ENCODE data around the gene EPN1.
"Not testable (repeated sequence)": the region's sequence is repeated elsewhere in the genome, so short reads cannot be mapped to it uniquely, and the experiment has no call there.

The EPN1 gene

GRCh38 chr19:55730378-55730777, 55.4 kb downstream of the EPN1 start:
- DNase-seq, result not testable (repeated sequence)

GRCh38 chr19:55738302-55738701, 63.3 kb downstream of the EPN1 start, which contains the start of gene NLRP9:
Gene NLRP9, minus strand, starts transcription at chr19:55738402. Its CDS starts 28 bp downstream, at chr19:55738374.
- DNase-seq, result no peak

- DNase-seq, result no peak
Measured at GRCh38 chr19:55750715-55751114, 75.7 kb downstream of the EPN1 start.

- DNase-seq, result no peak
Measured at GRCh38 chr19:55753401-55753800, 78.4 kb downstream of the EPN1 start.

GRCh38 chr19:55756808-55757207, 81.8 kb downstream of the EPN1 start:
- not testable (repeated sequence) for DNase-seq

GRCh38 chr19:55758797-55759196, 83.8 kb downstream of the EPN1 start, which contains the start of gene RFPL4A:
Gene RFPL4A, plus strand, starts transcription at chr19:55759097. Its CDS starts 2,704 bp downstream, at chr19:55761801.
- DNase-seq, result not testable (repeated sequence)

Measured in SIG-M5 (cell line).